Esophagus (tissue), 2 donors: ENCODE results near the gene KCNIP3. TPM values are rescaled to one million over a fixed set of nuclear protein-coding genes. Genes with fewer than 3 reads are reported as not detected.
"Not testable (repeated sequence)": the region's sequence is repeated elsewhere in the genome, so short reads cannot be mapped to it uniquely, and the experiment has no call there.

Experiments
- H3K27ac ChIP-seq, 2 donors: one replicate each; pipeline ENCODE4 v1.5.1; 2013; ENCODE audit warnings: low read depth in 2 of 2, mild to moderate bottlenecking in 2 of 2, inconsistent platforms in 1 of 2, low read length in 1 of 2, moderate library complexity in 1 of 2
- H3K27me3 ChIP-seq, 2 donors: one replicate each; pipeline ENCODE4 v1.6.1; 2013; ENCODE audit warnings: low read length in 2 of 2, control low read depth in 1 of 2, mild to moderate bottlenecking in 1 of 2; ENCODE audit not compliant: insufficient read depth in 2 of 2, control insufficient read depth in 1 of 2
- H3K36me3 ChIP-seq, 2 donors: one replicate each; pipeline ENCODE4 v1.6.1; 2013; ENCODE audit warnings: low read length in 1 of 2; ENCODE audit not compliant: control insufficient read depth in 2 of 2, insufficient read depth in 2 of 2
- H3K4me1 ChIP-seq, 2 donors: one replicate each; pipeline ENCODE4 v1.6.1; 2013; ENCODE audit warnings: low read length in 1 of 2; ENCODE audit not compliant: control insufficient read depth in 2 of 2, insufficient read depth in 2 of 2
- H3K4me3 ChIP-seq, 2 donors: one replicate each; pipeline ENCODE4 v1.5.1; 2013; ENCODE audit warnings: low read length in 2 of 2, mild to moderate bottlenecking in 2 of 2, low read depth in 1 of 2, moderate library complexity in 1 of 2
- H3K9me3 ChIP-seq, 2 donors: one replicate each; pipeline ENCODE4 v1.6.1; 2013; ENCODE audit warnings: mild to moderate bottlenecking in 2 of 2, low read depth in 1 of 2, low read length in 1 of 2, moderate library complexity in 1 of 2; ENCODE audit not compliant: control insufficient read depth in 2 of 2, insufficient read depth in 1 of 2
- WGBS, 2 donors: extraction: QIAGEN DNeasy Blood & Tissue Kit; methylation state at CpG; one replicate each; pipeline ENCODE4 v1.1.7; 2013; 5-methylcytosine and 5-hydroxymethylcytosine counted together
- polyA plus RNA-seq, 2 donors: library from polyadenylated mRNA; stranded (reverse); fragments of 200-250 nt; gene quantifications; one replicate each; pipeline ENCODE4 v1.2.3, GENCODE V29; 2013
- donor health status: healthy with polysubstance abuse.
- donor health status: Bipolar disorder and iron deficiency.

The KCNIP3 gene
- polyA plus RNA-seq, 2 donors, result 2.0 to 2.2 TPM

GRCh38 chr2:95354469-95354901 is 57.3 kb downstream of the KCNIP3 start:
- Histone ChIP-seq H3K4me1 (no peaks in the 10 kb centered on the region), H3K4me3 (no peak overlapping the region), H3K27me3 (no peaks in the 10 kb centered on the region), H3K36me3 (no peaks in the 10 kb centered on the region), H3K9me3 (no peaks in the 10 kb centered on the region), H3K27ac (no peak overlapping the region)
- 91 to 95% methylated on average over 5 of the region's 5 CpGs for WGBS, 2 donors

- H3K9me3 ChIP-seq, result no peaks in the 10 kb centered on the region
- no peak overlapping the region for H3K27ac ChIP-seq
- 90 to 93% methylated on average over 8 of the region's 8 CpGs for WGBS, 2 donors
- H3K4me3 ChIP-seq, result no peak overlapping the region
- H3K27me3 ChIP-seq, result no peaks in the 10 kb centered on the region
- no peaks in the 10 kb centered on the region for H3K36me3 ChIP-seq
- H3K4me1 ChIP-seq, result no peaks in the 10 kb centered on the region
These were observed 57.8 kb downstream of the KCNIP3 start for GRCh38 chr2:95354925-95355324.

DNA sequence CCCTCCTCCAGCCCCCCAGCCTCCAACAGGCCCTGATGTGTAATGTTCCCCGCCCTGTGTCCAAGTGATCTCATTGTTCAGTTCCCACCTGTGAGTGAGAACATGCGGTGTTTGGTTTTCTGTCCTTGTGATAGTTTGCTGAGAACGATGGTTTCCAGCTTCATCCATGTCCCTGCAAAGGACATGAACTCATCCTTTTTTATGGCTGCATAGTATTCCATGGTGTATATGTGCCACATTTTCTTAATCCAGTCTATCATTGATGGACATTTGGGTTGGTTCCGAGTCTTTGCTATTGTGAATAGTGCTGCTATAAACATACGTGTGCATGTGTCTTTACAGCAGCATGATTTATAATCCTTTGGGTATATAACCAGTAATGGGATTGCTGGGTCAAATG is 58.3 kb downstream of the KCNIP3 start:
- not testable (repeated sequence) for H3K9me3 ChIP-seq, H3K4me1 ChIP-seq, H3K27ac ChIP-seq, H3K27me3 ChIP-seq, H3K4me3 ChIP-seq, H3K36me3 ChIP-seq
- WGBS, 2 donors, result 93 to 98% methylated on average over 4 of the region's 5 CpGs

- Histone ChIP-seq H3K9me3 (no peaks in the 10 kb centered on the region), H3K27ac (no peak overlapping the region), H3K4me3 (no peak overlapping the region), H3K27me3 (no peaks in the 10 kb centered on the region), H3K4me1 (no peaks in the 10 kb centered on the region), H3K36me3 (no peaks in the 10 kb centered on the region)
- whole genome bisulfite sequencing, 2 donors, result 93 to 94% methylated on average over 12 of the region's 12 CpGs
These were observed 59.9 kb downstream of the KCNIP3 start for GRCh38 chr2:95356821-95357700.

GRCh38 chr2:95357717-95358280 is 60.7 kb downstream of the KCNIP3 start:
- Histone ChIP-seq H3K4me1 (no peaks in the 10 kb centered on the region), H3K36me3 (no peaks in the 10 kb centered on the region), H3K4me3 (no peak overlapping the region), H3K9me3 (no peaks in the 10 kb centered on the region), H3K27ac (no peak overlapping the region), H3K27me3 (no peaks in the 10 kb centered on the region)
- 86 to 90% methylated on average over 6 of the region's 6 CpGs for WGBS, 2 donors

GRCh38 chr2:95359031-95359430 is 61.9 kb downstream of the KCNIP3 start:
- no peak overlapping the region for H3K27ac ChIP-seq
- H3K36me3 ChIP-seq, result no peaks in the 10 kb centered on the region
- H3K27me3 ChIP-seq, result no peaks in the 10 kb centered on the region
- no peak overlapping the region for H3K4me3 ChIP-seq
- H3K9me3 ChIP-seq, result no peaks in the 10 kb centered on the region
- 75 to 89% methylated on average over 3 of the region's 3 CpGs for WGBS, 2 donors
- no peaks in the 10 kb centered on the region for H3K4me1 ChIP-seq

DNA sequence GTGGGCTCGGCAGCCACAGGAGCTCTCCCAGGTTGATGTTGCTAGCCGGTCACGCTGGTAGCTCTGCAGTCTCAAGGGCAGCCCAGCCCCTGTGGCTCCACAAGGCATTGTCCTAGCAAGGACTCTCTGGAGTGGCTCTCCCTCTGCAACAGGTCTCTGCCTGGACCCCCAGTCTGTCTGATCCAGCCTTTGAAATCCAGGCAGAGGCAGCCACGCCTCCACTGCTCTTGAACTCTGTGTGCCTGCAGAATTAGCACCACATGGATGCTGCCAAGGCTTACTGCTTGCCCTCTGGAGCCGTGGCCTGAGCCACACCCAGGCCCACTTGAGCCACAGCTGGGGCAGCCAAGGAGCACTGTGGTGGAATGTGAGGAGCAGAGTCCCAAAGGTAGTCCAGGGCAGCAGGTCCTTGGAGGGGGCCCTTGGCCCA is 62.4 kb downstream of the KCNIP3 start:
- no peak overlapping the region for H3K4me3 ChIP-seq
- H3K27ac ChIP-seq, result no peak overlapping the region
- WGBS, 2 donors, result 81 to 82% methylated on average over 5 of the region's 5 CpGs
- no peaks in the 10 kb centered on the region for H3K27me3 ChIP-seq
- H3K4me1 ChIP-seq, result no peaks in the 10 kb centered on the region
- no peaks in the 10 kb centered on the region for H3K9me3 ChIP-seq
- H3K36me3 ChIP-seq, result no peaks in the 10 kb centered on the region

DNA sequence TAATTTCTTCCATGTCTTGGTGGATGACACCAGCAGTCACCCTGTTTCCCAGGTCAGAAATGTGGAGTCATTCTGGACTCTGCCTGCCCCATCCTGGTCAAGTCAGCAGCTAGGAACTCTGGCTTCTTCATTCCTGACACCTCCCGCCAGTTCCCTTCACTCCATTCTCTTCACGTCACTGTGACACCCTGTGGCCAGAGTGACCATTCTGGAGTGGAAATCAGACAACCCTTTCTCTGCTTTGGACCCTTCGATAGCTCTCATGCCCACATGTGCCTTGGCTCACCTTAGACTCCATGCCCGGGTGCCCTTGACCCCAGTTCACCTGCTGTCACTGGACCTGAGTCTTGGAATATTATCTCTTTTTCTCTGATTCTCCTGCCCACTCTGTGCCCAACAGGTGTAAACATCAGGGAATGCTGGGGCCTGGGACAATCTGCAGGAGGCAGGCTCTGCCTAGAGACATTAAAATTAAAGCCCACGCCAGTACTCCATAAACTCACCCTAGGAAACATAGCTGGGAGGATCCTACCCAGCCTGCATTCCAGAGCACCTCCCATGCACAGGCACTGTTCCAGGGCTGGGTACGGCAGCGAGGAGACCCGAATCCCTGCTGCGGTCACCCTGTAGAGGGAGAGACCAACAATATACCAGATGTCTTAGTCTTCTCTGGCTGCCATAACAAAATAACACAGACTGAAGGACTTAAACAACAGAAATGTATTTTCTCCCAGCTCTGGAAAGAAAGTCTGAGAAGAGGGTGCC is 64.3 kb downstream of the KCNIP3 start:
- H3K9me3 ChIP-seq, result no peaks in the 10 kb centered on the region
- no peaks in the 10 kb centered on the region for H3K36me3 ChIP-seq
- no peak overlapping the region for H3K27ac ChIP-seq
- H3K4me3 ChIP-seq, result no peak overlapping the region
- 81 to 83% methylated on average over 9 of the region's 9 CpGs for WGBS, 2 donors
- no peaks in the 10 kb centered on the region for H3K27me3 ChIP-seq
- no peaks in the 10 kb centered on the region for H3K4me1 ChIP-seq

GRCh38 chr2:95362486-95362885 is 65.3 kb downstream of the KCNIP3 start:
- H3K4me1 ChIP-seq, result no peaks in the 10 kb centered on the region
- WGBS, 2 donors, result 88 to 91% methylated on average over 9 of the region's 9 CpGs
- no peaks in the 10 kb centered on the region for H3K36me3 ChIP-seq
- H3K27ac ChIP-seq, result no peak overlapping the region
- no peaks in the 10 kb centered on the region for H3K9me3 ChIP-seq
- no peaks in the 10 kb centered on the region for H3K27me3 ChIP-seq
- no peak overlapping the region for H3K4me3 ChIP-seq
